AG09319 (cell line): ENCODE results near the gene PIP4K2A.
A peak's percentile ranks its signal among the peaks of the same experiment; 100 is the strongest.

ENCODE experiments used
- DNase-seq: peaks from one replicate; pipeline ENCODE4 v3.0.0-alpha.2; 2010; ENCODE audit warnings: low read depth; ENCODE audit errors: extremely low read depth
- CTCF ChIP-seq: IDR thresholded peaks from 2 replicates; pipeline ENCODE4 v1.5.1; 2011; ENCODE audit warnings: low read depth, mild to moderate bottlenecking, inconsistent platforms, low read length, moderate library complexity

The PIP4K2A gene

GRCh38 chr10:22581461-22581860 lies 132.9 kb downstream of the PIP4K2A start:
- no peak for DNase-seq
- TF ChIP-seq CTCF = no peak

GRCh38 chr10:22580711-22581110 lies 133.7 kb downstream of the PIP4K2A start:
- DNase-seq = no peak
- TF ChIP-seq CTCF = no peak

- no peak for TF ChIP-seq CTCF
Measured at GRCh38 chr10:22579826-22580225, 134.6 kb downstream of the PIP4K2A start.

GRCh38 chr10:22573820-22574569 lies 140.4 kb downstream of the PIP4K2A start:
- peak; percentile 51 for TF ChIP-seq CTCF
- no peak for DNase-seq

More at GRCh38 chr10:22579826-22580225, 134.6 kb downstream of the PIP4K2A start:
- DNase-seq = no peak

GRCh38 chr10:22570733-22571430 lies 143.5 kb downstream of the PIP4K2A start:
- no peak for TF ChIP-seq CTCF
- no peak for DNase-seq

- no peak for TF ChIP-seq CTCF
- no peak for DNase-seq
Measured at GRCh38 chr10:22570234-22570633, 144.1 kb downstream of the PIP4K2A start.

GRCh38 chr10:22568928-22569327 lies 145.4 kb downstream of the PIP4K2A start:
- DNase-seq = no peak
- TF ChIP-seq CTCF = no peak
